GM12801 (cell line): ENCODE data around the gene ROBO2.

Experiments used
- CTCF ChIP-seq: IDR thresholded peaks from one replicate; pipeline ENCODE4 v1.5.1; 2011; ENCODE audit warnings: control low read depth; ENCODE audit not compliant: insufficient read length; ENCODE audit errors: extremely low read depth

ROBO2 gene

GRCh38 chr3:77039606-77040171 is at the start of gene ROBO2:
Gene ROBO2, plus strand, starts transcription at chr3:77040099. Its CDS starts 687 bp downstream, at chr3:77040786.
- TF ChIP-seq CTCF: no peak

GRCh38 chr3:76990606-76991005 is 49.3 kb upstream of the ROBO2 start:
- no peak for TF ChIP-seq CTCF

GRCh38 chr3:76991165-76991564 is 48.7 kb upstream of the ROBO2 start:
- no peak for TF ChIP-seq CTCF

- TF ChIP-seq CTCF: no peak
Measured at GRCh38 chr3:76997733-76998132, 42.2 kb upstream of the ROBO2 start.

- TF ChIP-seq CTCF: no peak
Measured at GRCh38 chr3:76998555-76998954, 41.3 kb upstream of the ROBO2 start.

GRCh38 chr3:77001062-77001701 is 38.7 kb upstream of the ROBO2 start:
- TF ChIP-seq CTCF: no peak

GRCh38 chr3:77014226-77014625 is 25.7 kb upstream of the ROBO2 start:
- TF ChIP-seq CTCF: no peak

- no peak for TF ChIP-seq CTCF
Measured at GRCh38 chr3:77025471-77025870, 14.4 kb upstream of the ROBO2 start.
